ENCODE measurements around the gene GPR146.
A peak's percentile ranks its signal among the peaks of the same experiment; 100 is the strongest.
"Not testable (repeated sequence)": the region's sequence is repeated elsewhere in the genome, so short reads cannot be mapped to it uniquely, and the experiment has no call there.

GPR146 gene

DNA sequence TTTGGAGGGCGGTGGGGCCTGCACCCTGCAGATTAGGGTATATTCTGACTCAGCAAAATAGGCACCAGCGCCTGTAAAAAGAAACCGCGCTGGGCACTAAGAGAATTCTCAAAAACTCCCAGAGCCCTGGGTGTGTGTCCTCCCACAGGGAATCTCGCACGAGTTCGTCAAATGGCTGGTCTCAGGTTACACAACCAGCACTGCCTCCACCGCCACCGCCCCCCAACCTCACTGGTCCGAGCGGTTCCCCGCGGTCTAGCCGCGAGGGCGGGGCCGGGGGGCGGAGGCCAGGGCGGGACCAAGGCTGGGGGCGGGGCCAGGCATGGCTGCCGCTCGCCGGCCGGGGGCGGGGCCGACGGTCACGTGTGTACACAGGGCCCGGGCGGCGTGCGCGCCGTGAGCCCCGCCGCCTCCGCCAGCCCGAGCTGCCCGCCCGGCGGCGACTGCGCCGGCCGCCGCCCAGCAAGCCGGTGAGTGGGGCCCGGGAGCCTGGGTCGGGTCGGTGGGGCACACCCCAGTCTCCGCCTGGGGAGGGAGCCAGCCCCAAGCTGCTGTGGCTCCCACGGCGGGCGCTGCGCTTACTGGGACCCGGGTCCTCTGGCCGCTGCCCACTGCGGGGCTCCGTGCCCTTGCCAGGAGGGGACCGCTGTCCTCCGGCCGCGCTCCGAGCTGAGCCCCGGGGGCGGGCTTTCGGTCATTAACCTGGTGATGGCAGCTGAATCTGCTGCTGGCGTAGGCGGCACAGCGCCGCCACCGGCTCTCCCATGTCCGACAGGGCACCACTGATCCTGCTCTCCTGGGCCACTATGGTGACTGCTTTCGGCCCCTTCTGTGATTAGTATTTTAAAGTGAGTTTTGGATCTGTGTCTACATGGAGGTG lies at the start of gene GPR146:
GPR146 (plus strand) TSS at position 358 of the 880 bp plus-strand sequence. CDS start 12,970 bp downstream, outside the sequence.
- peak; percentile 95 for DNase-seq

GRCh38 chr7:994592-995308 lies 49.6 kb upstream of the GPR146 start:
- DNase-seq: no peak

DNA sequence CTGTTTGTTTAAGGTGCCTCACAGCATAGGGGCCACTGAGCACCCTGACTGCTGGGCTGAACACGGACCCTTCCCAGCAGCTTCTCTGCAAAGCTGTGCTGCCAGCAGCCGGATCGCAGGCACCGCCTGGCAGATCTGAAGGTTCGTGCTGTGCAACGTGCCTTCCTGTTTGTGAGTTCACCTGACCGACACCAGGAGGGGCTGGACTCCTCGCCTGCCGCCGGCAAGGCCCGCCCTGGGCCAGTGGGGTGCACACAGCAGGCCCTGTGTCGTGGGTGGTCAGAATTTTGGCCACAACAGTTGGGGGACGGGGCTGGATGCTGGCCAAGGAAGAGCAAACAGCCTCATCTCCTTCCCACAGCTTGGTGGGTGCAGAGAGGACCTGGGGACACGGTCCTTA lies 48.8 kb upstream of the GPR146 start:
- no peak for DNase-seq

DNA sequence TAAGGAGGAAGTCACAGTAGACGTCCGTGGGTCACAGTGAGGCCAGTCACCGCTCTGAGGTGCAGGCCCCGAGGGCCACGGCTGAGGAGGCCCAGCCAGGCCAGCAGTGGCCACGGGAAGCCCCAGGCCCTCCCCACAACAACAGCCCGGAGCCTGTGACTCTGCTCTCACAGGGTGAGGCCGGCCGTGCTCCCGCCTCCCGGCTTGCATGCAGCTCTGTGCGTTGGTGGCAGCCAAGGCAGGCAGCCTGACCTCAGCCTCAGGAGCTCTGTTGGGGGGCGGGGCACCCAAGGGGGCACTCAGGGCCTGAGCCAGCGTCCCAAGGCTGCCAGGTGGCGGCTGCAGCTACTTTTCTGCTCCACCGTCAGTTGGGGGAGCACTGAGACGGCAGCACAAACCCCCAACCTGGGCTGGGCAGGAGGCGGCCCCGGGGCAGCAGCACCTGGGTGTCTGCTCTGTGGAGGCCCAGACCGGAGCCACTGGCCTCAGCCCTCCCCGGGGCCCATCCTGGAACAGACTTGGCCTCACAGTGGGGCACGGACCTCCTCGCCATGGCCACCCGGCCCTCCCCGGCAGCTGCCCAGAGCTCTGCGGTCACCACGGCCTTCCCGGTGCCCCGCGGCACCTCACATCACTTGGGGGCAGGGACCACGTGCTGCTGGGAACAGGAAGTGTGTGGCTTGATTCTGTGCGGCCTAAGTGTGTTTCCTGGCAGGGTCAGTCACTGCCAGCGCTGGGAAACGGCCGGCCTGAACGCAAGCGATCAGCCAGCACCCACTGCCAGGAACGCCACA lies 48.1 kb upstream of the GPR146 start:
- no peak for DNase-seq

DNA sequence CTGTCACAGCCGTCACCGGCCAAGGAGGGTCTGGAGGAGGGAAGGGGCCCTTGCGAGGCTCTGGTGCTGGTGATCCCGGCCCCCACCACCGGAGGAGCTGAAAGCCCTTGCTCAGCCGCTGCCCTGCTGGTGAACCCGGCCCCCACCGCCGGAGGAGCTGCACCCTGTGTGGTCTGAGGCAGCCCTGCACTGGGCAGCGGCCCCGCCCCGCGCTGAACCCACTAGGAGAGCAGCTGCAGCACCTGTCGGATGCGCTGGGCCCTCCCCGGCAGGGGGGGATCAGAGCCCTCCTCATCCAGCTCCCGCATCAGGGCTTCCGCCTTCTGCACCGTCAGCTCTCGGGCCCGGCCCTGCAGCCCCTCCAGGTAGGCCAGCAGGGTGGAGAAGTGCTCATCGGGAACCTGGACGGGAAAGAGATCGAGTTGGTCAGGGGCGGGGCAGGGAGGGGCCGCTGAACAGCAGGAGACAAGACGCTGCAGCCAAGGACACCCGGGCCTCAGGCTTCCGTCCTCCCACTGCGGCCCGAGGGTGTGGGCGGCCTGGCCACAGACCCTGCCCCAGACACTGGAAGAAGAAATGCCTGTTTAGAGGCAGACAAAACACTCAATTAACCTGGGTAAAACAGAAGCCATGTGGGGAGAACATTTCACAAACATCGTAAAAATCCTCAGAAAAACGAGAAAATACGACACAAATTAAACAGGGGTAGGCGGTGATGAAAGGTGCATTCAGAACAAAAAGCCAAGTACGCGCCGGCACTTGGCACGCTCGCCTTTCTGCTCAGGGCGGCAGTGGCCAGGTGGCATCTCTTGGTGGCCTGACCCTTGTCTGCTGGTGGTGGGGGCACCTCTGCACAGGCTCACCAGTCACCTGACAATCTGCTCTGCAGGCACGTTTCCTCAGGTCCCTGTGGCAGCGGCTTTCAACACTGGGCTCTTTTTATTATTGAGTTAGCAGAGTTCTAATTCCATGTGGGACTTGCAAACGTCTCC lies 46.6 kb upstream of the GPR146 start:
- DNase-seq: no peak

- no peak for DNase-seq
Measured at GRCh38 chr7:999149-999879, 45.0 kb upstream of the GPR146 start.

GRCh38 chr7:999941-1000935 lies 44.1 kb upstream of the GPR146 start:
- no peak for DNase-seq

DNA sequence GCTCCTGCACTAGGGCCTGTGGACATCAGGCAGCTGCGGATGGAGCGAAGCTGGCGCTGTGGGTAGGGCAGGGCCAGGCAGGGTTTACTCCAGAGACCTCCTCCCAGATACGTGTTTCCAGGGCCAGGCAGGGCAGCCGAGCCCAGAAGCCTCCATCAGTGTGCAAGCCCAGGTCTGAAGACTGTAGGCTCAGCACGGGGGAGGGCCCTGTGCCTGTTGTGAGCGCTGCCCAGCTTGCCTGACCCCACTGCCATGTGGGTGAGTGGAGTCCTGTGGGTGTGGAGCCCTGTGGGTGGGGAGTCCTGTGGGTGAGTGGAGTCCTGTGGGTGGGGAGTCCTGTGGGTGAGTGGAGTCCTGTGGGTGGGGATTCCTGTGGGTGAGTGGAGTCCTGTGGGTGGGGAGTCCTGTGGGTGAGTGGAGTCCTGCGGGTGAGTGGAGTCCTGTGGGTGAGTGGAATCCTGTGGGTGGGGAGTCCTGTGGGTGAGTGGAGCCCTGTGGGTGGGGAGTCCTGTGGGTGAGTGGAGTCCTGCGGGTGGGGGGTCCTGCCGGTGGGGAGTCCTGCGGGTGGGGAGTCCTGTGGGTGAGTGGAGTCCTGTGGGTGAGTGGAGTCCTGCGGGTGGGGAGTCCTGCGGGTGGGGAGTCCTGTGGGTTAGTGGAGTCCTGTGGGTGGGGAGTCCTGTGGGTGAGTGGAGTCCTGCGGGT lies 43.1 kb upstream of the GPR146 start:
- not testable (repeated sequence) for DNase-seq

GRCh38 chr7:1002026-1002425 lies 42.3 kb upstream of the GPR146 start:
- not testable (repeated sequence) for DNase-seq

DNA sequence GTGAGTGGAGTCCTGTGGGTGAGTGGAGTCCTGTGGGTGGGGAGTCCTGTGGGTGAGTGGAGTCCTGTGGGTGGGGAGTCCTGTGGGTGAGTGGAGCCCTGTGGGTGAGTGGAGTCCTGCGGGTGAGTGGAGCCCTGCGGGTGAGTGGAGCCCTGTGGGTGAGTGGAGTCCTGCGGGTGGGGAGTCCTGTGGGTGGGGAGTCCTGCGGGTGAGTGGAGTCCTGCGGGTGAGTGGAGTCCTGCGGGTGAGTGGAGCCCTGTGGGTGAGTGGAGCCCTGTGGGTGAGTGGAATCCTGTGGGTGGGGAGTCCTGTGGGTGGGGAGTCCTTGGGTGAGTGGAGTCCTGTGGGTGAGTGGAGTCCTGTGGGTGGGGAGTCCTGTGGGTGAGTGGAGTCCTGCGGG lies 41.9 kb upstream of the GPR146 start:
- not testable (repeated sequence) for DNase-seq

DNA sequence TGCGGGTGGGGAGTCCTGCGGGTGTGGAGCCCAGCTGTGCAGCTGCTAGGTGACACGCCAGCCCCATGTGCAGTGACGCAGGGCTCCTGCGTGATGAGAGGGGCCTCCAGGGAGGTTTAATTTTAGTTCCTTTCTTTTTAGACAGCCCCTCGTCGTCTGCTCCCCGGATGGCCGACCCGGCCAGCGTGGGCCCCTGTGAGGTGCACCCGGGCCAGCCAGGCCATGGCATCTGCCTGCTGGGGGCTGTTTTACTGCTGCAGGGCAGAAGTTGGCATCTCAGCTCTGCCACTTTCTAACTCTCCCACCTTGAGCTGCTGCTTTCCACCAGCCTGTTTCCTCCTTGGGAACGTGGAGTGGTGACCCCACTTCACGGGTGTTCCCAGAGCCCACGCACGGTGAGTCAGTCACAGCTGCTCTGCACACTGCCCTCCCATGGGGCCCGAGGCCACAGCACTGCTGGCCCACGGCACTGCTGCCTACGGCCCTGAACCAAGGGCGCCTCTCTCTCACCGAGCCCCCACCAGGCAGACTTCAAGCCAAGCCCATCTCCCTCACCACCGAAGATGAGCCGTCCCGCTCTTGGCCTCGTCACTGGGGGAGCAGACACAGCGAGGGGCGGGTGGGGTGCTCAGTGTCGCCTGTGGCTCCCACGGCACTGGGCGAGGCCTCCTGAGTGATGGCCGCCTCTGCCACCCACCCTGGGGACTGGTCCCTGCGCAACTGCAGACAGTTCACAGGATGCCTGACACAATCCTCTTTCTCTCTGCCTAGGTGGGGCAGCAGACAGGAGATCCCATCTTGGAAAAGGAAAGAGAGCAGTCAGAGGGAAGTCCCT lies 40.1 kb upstream of the GPR146 start:
- DNase-seq: no peak

- DNase-seq: no peak
Measured at GRCh38 chr7:1005303-1005702, 39.0 kb upstream of the GPR146 start.

DNA sequence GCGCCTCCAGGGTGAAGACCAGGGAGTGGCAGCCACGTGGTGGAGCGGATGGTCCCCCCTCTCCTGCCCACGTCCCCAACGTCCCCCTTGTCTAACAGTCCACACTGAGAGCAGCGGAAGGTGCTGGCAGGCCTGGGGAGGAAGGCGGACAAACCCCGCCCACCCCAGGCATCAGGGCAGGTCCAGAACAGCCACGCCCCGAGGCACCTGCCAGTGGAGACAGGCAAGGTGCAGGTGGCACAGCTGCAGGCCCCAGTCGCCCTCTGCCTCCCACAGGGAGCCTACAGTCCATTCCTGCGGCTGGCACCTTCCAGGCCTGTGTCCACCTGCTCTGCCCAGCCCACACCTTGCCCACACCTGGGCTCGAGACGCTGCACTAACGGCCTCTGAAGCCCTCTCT lies 36.4 kb upstream of the GPR146 start:
- no peak for DNase-seq

GRCh38 chr7:1008733-1009363 lies 35.5 kb upstream of the GPR146 start:
- no peak for DNase-seq

DNA sequence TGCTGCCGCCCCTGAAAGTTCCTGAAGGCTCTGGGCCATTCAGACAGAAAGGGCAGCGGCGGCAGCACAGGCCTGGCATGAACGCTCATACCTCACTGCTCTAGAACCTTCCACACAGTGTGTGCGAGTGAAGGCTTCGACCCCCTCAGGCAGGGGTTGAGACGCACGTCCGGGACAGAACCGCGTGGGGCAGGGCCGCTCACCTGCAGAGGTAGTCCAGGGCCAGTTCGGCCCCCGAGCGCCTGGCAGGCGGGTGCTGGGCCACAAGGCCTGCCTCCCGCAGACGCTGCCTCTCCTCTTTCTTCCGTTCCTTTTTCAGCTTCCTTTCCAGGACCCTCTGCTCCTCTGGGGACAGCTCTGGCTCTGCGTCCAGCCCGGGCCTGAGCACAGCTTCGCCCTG lies 34.6 kb upstream of the GPR146 start:
- no peak for DNase-seq

GRCh38 chr7:1010226-1010625 lies 34.1 kb upstream of the GPR146 start:
- no peak for DNase-seq

DNA sequence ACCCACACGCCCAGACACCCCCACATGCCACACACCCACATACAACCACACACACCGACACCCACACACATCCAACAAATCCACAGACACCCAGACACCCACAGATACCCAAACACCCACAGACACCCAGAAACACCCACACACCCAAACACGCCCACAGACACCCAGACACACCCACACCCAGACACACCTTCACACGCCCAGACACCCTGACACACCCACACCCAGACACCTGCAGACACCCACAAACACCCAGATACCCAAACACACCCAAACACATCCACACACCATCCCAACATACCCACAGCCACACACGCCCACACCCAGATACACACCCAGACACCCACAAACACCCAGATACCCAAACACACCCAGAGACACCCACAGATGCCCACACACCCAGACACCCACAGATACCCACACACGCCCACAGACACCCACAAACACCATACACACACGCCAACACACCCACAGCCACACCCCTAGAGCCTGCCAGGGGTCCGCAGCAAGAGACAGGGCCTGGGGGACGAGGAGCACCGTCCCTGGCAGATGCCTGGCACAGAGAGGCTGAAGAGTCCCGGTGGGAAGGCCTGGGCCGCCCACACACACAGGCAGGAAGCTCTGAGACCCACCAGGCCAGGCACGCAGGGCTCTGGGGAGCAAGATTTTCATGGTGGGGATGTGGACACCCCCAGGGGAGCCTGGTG lies 32.9 kb upstream of the GPR146 start:
- DNase-seq: no peak

Data from NCI-H345 (cell line).